ENCODE results near the gene NOD2.

Gene NOD2

GRCh38 chr16:50721549-50722404 lies 28.4 kb downstream of the NOD2 start:
- no peak for DNase-seq (ENCODE audit: extremely low read depth, low read depth)
- no peak overlapping the region for H3K4me3 ChIP-seq (replicated peaks; ENCODE audit: low read depth, low read length)
- TF ChIP-seq CTCF (IDR thresholded peaks at IDR 0.05; ENCODE audit: low read depth, low read length, missing control alignments): no peak

- DNase-seq (ENCODE audit: extremely low read depth, low read depth): no peak
- no peak overlapping the region for H3K4me3 ChIP-seq (replicated peaks; ENCODE audit: low read depth, low read length)
- TF ChIP-seq CTCF (IDR thresholded peaks at IDR 0.05; ENCODE audit: low read depth, low read length, missing control alignments): no peak
These were observed 29.0 kb downstream of the NOD2 start for GRCh38 chr16:50722405-50722737.

GRCh38 chr16:50722960-50723359 lies 29.6 kb downstream of the NOD2 start:
- no peak overlapping the region for H3K4me3 ChIP-seq (replicated peaks; ENCODE audit: low read depth, low read length)
- no peak for TF ChIP-seq CTCF (IDR thresholded peaks at IDR 0.05; ENCODE audit: low read depth, low read length, missing control alignments)
- no peak for DNase-seq (ENCODE audit: extremely low read depth, low read depth)

- H3K4me3 ChIP-seq (replicated peaks; ENCODE audit: low read depth, low read length): no peak overlapping the region
- no peak for DNase-seq (ENCODE audit: extremely low read depth, low read depth)
- TF ChIP-seq CTCF (IDR thresholded peaks at IDR 0.05; ENCODE audit: low read depth, low read length, missing control alignments): no peak
These were observed 30.9 kb downstream of the NOD2 start for GRCh38 chr16:50724306-50724705.

- TF ChIP-seq CTCF (IDR thresholded peaks at IDR 0.05; ENCODE audit: low read depth, low read length, missing control alignments): no peak
- no peak for DNase-seq (ENCODE audit: extremely low read depth, low read depth)
- no peak overlapping the region for H3K4me3 ChIP-seq (replicated peaks; ENCODE audit: low read depth, low read length)
These were observed 38.0 kb downstream of the NOD2 start for GRCh38 chr16:50731130-50731988.

GRCh38 chr16:50731989-50732832 lies 38.8 kb downstream of the NOD2 start:
- TF ChIP-seq CTCF (IDR thresholded peaks at IDR 0.05; ENCODE audit: low read depth, low read length, missing control alignments): no peak
- no peak overlapping the region for H3K4me3 ChIP-seq (replicated peaks; ENCODE audit: low read depth, low read length)
- no peak for DNase-seq (ENCODE audit: extremely low read depth, low read depth)
